WTC11 (cell line): ENCODE measurements around the gene SDF4.

Experiments
- CREB1 ChIP-seq: sonication (generic); formaldehyde crosslinking; IDR thresholded peaks from 2 replicates; pipeline ENCODE4 v1.8.0; 2023; ENCODE audit warnings: mild to moderate bottlenecking, missing genetic modification reagents
- CREM ChIP-seq: sonication (generic); formaldehyde crosslinking; IDR thresholded peaks from 2 replicates; pipeline ENCODE4 v1.8.1; 2022; ENCODE audit warnings: mild to moderate bottlenecking, missing genetic modification reagents, moderate library complexity
- CTCF ChIP-seq: fragments of 200-600 bp; IDR thresholded peaks from 2 replicates; pipeline ENCODE4 v1.8.0; 2022; ENCODE audit warnings: antibody characterized with exemption
- ESRRA ChIP-seq: sonication (generic); formaldehyde crosslinking; IDR thresholded peaks from 2 replicates; pipeline ENCODE4 v1.8.1; 2022; ENCODE audit warnings: mild to moderate bottlenecking, missing genetic modification reagents, borderline replicate concordance
- NFATC4 ChIP-seq: fragments of 250-450 bp; sonication (Bioruptor Pico); IDR thresholded peaks from 2 replicates; pipeline ENCODE4 v1.9.0; 2021; ENCODE audit warnings: mild to moderate bottlenecking
- PREB ChIP-seq: sonication (generic); formaldehyde crosslinking; IDR thresholded peaks from 2 replicates; pipeline ENCODE4 v1.8.1; 2022; ENCODE audit warnings: mild to moderate bottlenecking, missing genetic modification reagents, moderate library complexity, borderline replicate concordance
- SOX15 ChIP-seq: fragments of 250-450 bp; sonication (Bioruptor Pico); IDR thresholded peaks from 2 replicates; pipeline ENCODE4 v1.9.0; 2021; ENCODE audit warnings: mild to moderate bottlenecking
- ZBTB21 ChIP-seq: sonication (generic); formaldehyde crosslinking; IDR thresholded peaks from 2 replicates; pipeline ENCODE4 v1.8.1; 2023; ENCODE audit warnings: mild to moderate bottlenecking, missing genetic modification reagents, borderline replicate concordance
- ZMAT4 ChIP-seq: fragments of 250-450 bp; sonication (Bioruptor Pico); IDR thresholded peaks from 2 replicates; pipeline ENCODE4 v1.9.0; 2021; ENCODE audit warnings: mild to moderate bottlenecking

GRCh38 chr1:1198423-1199140, 33.2 kb downstream of the SDF4 start:
- TF ChIP-seq SOX15 (no peak), ZMAT4 (no peak), PREB (CRISPR knock-in tag) (no peak), CREM (CRISPR knock-in tag) (no peak), ZBTB21 (CRISPR knock-in tag) (no peak), CREB1 (CRISPR knock-in tag) (no peak), NFATC4 (no peak), CTCF (no peak), ESRRA (CRISPR knock-in tag) (no peak)
